Measurements from ENCODE around the gene ACVR2B. TPM values are rescaled to one million over a fixed set of nuclear protein-coding genes. Genes with fewer than 3 reads are reported as not detected.

ACVR2B gene
- total and polyA plus RNA-seq, 2 donors (not counting 1 experiment from before 2014, with no cell fraction given): 0.18 to 4.2 TPM

DNA sequence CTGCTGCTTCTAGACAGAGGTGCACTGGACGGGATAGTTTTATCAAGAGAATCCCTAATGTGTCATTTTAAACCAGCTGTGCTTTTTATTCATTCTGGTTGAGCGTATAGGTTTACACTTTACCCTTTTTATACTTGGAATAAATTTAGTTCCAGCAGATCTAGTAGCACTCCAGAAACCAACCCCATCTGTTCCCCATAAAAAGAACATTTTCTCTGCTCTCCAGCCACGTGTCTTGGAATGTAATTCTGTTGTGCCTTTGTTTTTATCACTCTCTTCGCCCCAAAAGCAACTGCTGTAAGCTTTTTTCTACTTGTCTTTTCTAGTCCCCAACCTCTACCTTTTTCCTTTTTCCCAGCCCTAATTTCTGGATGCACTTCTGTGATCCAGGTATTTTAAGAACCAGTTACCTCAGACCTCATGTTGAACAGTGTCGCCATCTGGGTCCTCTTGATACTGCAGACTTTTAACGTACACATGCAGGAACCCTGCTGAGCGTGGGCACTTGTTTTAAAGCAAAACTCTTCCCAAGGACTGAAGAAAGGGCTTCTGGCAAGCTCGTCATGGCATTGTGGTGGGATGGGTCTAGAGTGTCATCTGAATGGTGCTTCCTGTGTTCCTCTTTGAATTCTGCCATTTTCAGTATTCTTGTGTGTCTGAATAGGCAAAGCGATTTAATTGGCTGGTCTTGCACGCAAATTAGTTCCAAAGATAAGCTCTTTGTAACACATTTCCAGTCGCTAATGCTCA, 36.8 kb downstream of the ACVR2B start:
- TF ChIP-seq CTCF (IDR thresholded peaks at IDR 0.05) (no peak), EZH2 (IDR thresholded peaks at IDR 0.05; ENCODE audit: borderline replicate concordance, insufficient read depth, low read depth, low read length, poor library complexity, severe bottlenecking) (no peak)
- Histone ChIP-seq H4K20me1 (ENCODE audit: control insufficient read depth, insufficient read depth, low read length, poor library complexity, severe bottlenecking) (no peaks in the 10 kb centered on the region), H3K4me2 (replicated peaks; ENCODE audit: low read depth, low read length, poor library complexity, severe bottlenecking) (no peak overlapping the region), H3K79me2 (ENCODE audit: control insufficient read depth, insufficient read depth, low read length) (no peaks in the 10 kb centered on the region), H3K36me3 (replicated peaks in 1 of 2; ENCODE audit: control extremely low read depth in 1 of 2, control insufficient read depth in 1 of 2, extremely low read depth in 1 of 2, insufficient read depth in 2 of 2, low read length in 1 of 2) (no peaks in the 10 kb centered on the region), H3K4me1 (ENCODE audit: control insufficient read depth in 2 of 2, insufficient read depth in 2 of 2, low read length in 2 of 2) (no peaks in the 10 kb centered on the region), H2AFZ (ENCODE audit: insufficient read depth, low read depth, low read length, poor library complexity, severe bottlenecking) (no peak overlapping the region), H3K4me3 (ENCODE audit: control extremely low read depth in 1 of 5, extremely low read depth in 1 of 5, insufficient read depth in 1 of 5, low read depth in 2 of 5, low read length in 4 of 5) (no peak overlapping the region), H3K9ac (ENCODE audit: low read length) (no peak overlapping the region), H3K9me3 (ENCODE audit: control extremely low read depth in 1 of 3, control insufficient read depth in 2 of 3, insufficient read depth in 1 of 3, low read length in 2 of 3) (no peaks in the 10 kb centered on the region), H3K27ac (ENCODE audit: low read length in 2 of 2) (no peak overlapping the region), H3K27me3 (replicated peaks in 1 of 4; ENCODE audit: control extremely low read depth in 1 of 4, control insufficient read depth in 3 of 4, insufficient read depth in 4 of 4, low read length in 3 of 4) (no peaks in the 10 kb centered on the region)
- CTCF ChIA-PET: interaction anchor here (3.2 kb wide), 1 partner anchor 10 kb away, joined by 14 read pairs; no protein-coding TSS in a partner anchor
- Mint-ChIP-seq H3K27me3 (no peaks in the 10 kb centered on the region), H3K4me1 (peaks cover 2% of the 10 kb centered on the region), H3K27ac (no peak overlapping the region), H3K4me3 (no peak overlapping the region), H3K9me3 (ENCODE audit: insufficient read depth) (no peaks in the 10 kb centered on the region)
- DNase-seq (no peak), ATAC-seq (ENCODE audit: low read depth) (no peak)
- WGBS (ENCODE audit: insufficient coverage): 97% methylated on average over 7 of the region's 11 CpGs
- intact Hi-C loops (cut with micrococcal nuclease): no loop called here
- POLR2A ChIA-PET: no interaction called here

GRCh38 chr3:38491215-38491614, 37.5 kb downstream of the ACVR2B start:
- Histone ChIP-seq H3K27me3 (replicated peaks in 1 of 4; ENCODE audit: control extremely low read depth in 1 of 4, control insufficient read depth in 3 of 4, insufficient read depth in 4 of 4, low read length in 3 of 4) (no peaks in the 10 kb centered on the region), H3K4me1 (ENCODE audit: control insufficient read depth in 2 of 2, insufficient read depth in 2 of 2, low read length in 2 of 2) (peaks cover 0 to 5% of the 10 kb centered on the region in 2 donors), H3K27ac (ENCODE audit: low read length in 2 of 2) (no peak overlapping the region), H3K36me3 (replicated peaks in 1 of 2; ENCODE audit: control extremely low read depth in 1 of 2, control insufficient read depth in 1 of 2, extremely low read depth in 1 of 2, insufficient read depth in 2 of 2, low read length in 1 of 2) (no peaks in the 10 kb centered on the region), H3K9ac (ENCODE audit: low read length) (no peak overlapping the region), H3K9me3 (ENCODE audit: control extremely low read depth in 1 of 3, control insufficient read depth in 2 of 3, insufficient read depth in 1 of 3, low read length in 2 of 3) (no peaks in the 10 kb centered on the region), H4K20me1 (ENCODE audit: control insufficient read depth, insufficient read depth, low read length, poor library complexity, severe bottlenecking) (no peaks in the 10 kb centered on the region), H3K4me3 (ENCODE audit: control extremely low read depth in 1 of 5, extremely low read depth in 1 of 5, insufficient read depth in 1 of 5, low read depth in 2 of 5, low read length in 4 of 5) (no peak overlapping the region), H2AFZ (ENCODE audit: insufficient read depth, low read depth, low read length, poor library complexity, severe bottlenecking) (no peak overlapping the region), H3K4me2 (replicated peaks; ENCODE audit: low read depth, low read length, poor library complexity, severe bottlenecking) (no peak overlapping the region), H3K79me2 (ENCODE audit: control insufficient read depth, insufficient read depth, low read length) (no peaks in the 10 kb centered on the region)
- ChIA-PET POLR2A (no interaction called here), CTCF (interaction anchor here (0.6 to 3.2 kb wide), 3 partner anchors 11 to 278 kb away, joined by 3 to 14 read pairs (median 10); no protein-coding TSS in a partner anchor)
- intact Hi-C loops (cut with micrococcal nuclease): no loop called here
- ATAC-seq (ENCODE audit: low read depth) (no peak), DNase-seq (no peak)
- Mint-ChIP-seq H3K4me1 (peaks cover 4% of the 10 kb centered on the region), H3K4me3 (no peak overlapping the region), H3K9me3 (ENCODE audit: insufficient read depth) (no peaks in the 10 kb centered on the region), H3K27ac (no peak overlapping the region), H3K27me3 (no peaks in the 10 kb centered on the region)
- no peak for TF ChIP-seq CTCF (IDR thresholded peaks at IDR 0.05)
- no peak for TF ChIP-seq EZH2 (IDR thresholded peaks at IDR 0.05; ENCODE audit: borderline replicate concordance, insufficient read depth, low read depth, low read length, poor library complexity, severe bottlenecking)
- 98% methylated on average over 3 of the region's 6 CpGs for WGBS (ENCODE audit: insufficient coverage)
